ENCODE measurements around the gene ETS2.

GRCh38 chr21:38772646-38773045, 33.1 kb upstream of the ETS2 start:
- no peak for TF ChIP-seq CTCF (IDR thresholded peaks at IDR 0.05; ENCODE audit: insufficient read depth, low read length, poor library complexity, severe bottlenecking)
- no peak for TF ChIP-seq EZH2phosphoT487 (conservative IDR thresholded peaks at IDR 0.05; ENCODE audit: low read length)
